HG03108 (cell line): ENCODE data around the gene PLCB3.
A peak's percentile ranks its signal among the peaks of the same experiment; 100 is the strongest.
"Not testable (repeated sequence)": the region's sequence is repeated elsewhere in the genome, so short reads cannot be mapped to it uniquely, and the experiment has no call there.

Experiments
- ATAC-seq: cut with Tn5 transposase; IDR thresholded peaks from one replicate; pipeline ENCODE4 v1.9.1; 2021; ENCODE audit warnings: moderate library complexity; ENCODE audit not compliant: unreplicated experiment

PLCB3 gene

GRCh38 chr11:64235437-64236161, 15.7 kb upstream of the PLCB3 start:
- no peak for ATAC-seq

GRCh38 chr11:64237484-64237951, 13.8 kb upstream of the PLCB3 start:
- no peak for ATAC-seq

GRCh38 chr11:64238076-64238475, 13.3 kb upstream of the PLCB3 start:
- ATAC-seq, result no peak

GRCh38 chr11:64238999-64239398, 12.3 kb upstream of the PLCB3 start:
- no peak for ATAC-seq

GRCh38 chr11:64239662-64240434, 11.5 kb upstream of the PLCB3 start:
- no peak for ATAC-seq

- peak; percentile 37 for ATAC-seq
Observed at GRCh38 chr11:64240435-64241240, 10.7 kb upstream of the PLCB3 start, which contains the start of gene FKBP2. TSS of gene FKBP2 (plus strand) at chr11:64241095. CDS start at chr11:64242388, 1,293 bp downstream.

- ATAC-seq, result peak; percentile 64
Observed at GRCh38 chr11:64241241-64241490, 10.2 kb upstream of the PLCB3 start.

- peak; percentile 59 for ATAC-seq
Observed at GRCh38 chr11:64241491-64242374, 9.6 kb upstream of the PLCB3 start.

GRCh38 chr11:64243236-64243854, 8.0 kb upstream of the PLCB3 start:
- ATAC-seq, result no peak

- ATAC-seq, result no peak
Observed at GRCh38 chr11:64244107-64244506, 7.2 kb upstream of the PLCB3 start.

- ATAC-seq, result no peak
Observed at GRCh38 chr11:64244966-64245365, 6.4 kb upstream of the PLCB3 start.

GRCh38 chr11:64245401-64245796, 5.9 kb upstream of the PLCB3 start:
- ATAC-seq, result no peak

GRCh38 chr11:64245797-64246620, 5.3 kb upstream of the PLCB3 start:
- no peak for ATAC-seq

- not testable (repeated sequence) for ATAC-seq
Observed at GRCh38 chr11:64246621-64246870, 4.8 kb upstream of the PLCB3 start.

GRCh38 chr11:64246871-64247728, 4.2 kb upstream of the PLCB3 start, which contains the start of gene PPP1R14B:
TSS of gene PPP1R14B (minus strand) at chr11:64246943. CDS start at chr11:64246673, 270 bp downstream.
- ATAC-seq, result no peak

- ATAC-seq, result no peak
Observed at GRCh38 chr11:64247729-64248531, 3.4 kb upstream of the PLCB3 start.

- ATAC-seq, result no peak
Observed at GRCh38 chr11:64248578-64248977, 2.8 kb upstream of the PLCB3 start.

GRCh38 chr11:64249038-64249437, 2.3 kb upstream of the PLCB3 start:
- no peak for ATAC-seq
